GM12878 (cell line): ENCODE measurements around the gene GRIK2. TPM values are rescaled to one million over a fixed set of nuclear protein-coding genes. Genes with fewer than 3 reads are reported as not detected.

Experiments used
- ATAC-seq: fragments of 200-7000 bp; cut with Tn5 transposase; 3 replicates; pipeline ENCODE4 v1.9.1; 2020; ENCODE audit warnings: mild to moderate bottlenecking, moderate library complexity
- BruUV-seq: library from RNA; stranded (reverse); fragments of 400-500 nt; replicated peaks from 2 replicates; lab custom pipeline; 2021; lab: Mats Ljungman, UMichigan
- CTCF ChIA-PET: fragments of 300-600 bp; sonication (Branson Sonifier 250); formaldehyde crosslinking; extraction: SDS; loops from one replicate; lab custom pipeline; 2021; ENCODE audit warnings: inconsistent platforms; lab: Yijun Ruan, JAX
- POLR2A ChIA-PET: fragments of 350-600 bp; formaldehyde crosslinking; extraction: SDS; loops from one replicate; lab custom pipeline; 2021; ENCODE audit warnings: inconsistent platforms; lab: Charles Lee
- RAD21 ChIA-PET: fragments of 300-600 bp; sonication (Branson Sonifier 250); formaldehyde crosslinking; loops from one replicate; lab custom pipeline; 2023; ENCODE audit warnings: antibody characterized with exemption; ENCODE audit not compliant: unreplicated experiment; lab: Charles Lee
- SMC1A ChIA-PET: fragments of 300-600 bp; sonication (Branson Sonifier 250); formaldehyde crosslinking; loops from one replicate; lab custom pipeline; 2023; ENCODE audit not compliant: unreplicated experiment, uncharacterized antibody; lab: Charles Lee
- DNase-seq: peaks from one replicate; pipeline ENCODE4 v3.0.0-alpha.2; 2011; ENCODE audit warnings: low read depth, low spot score
- FAIRE-seq: peaks from 3 replicates; lab custom pipeline; 2011; peaks lifted over from hg19 to GRCh38; lab: Jason Lieb, UNC
- H2AFZ ChIP-seq: 2 replicates; pipeline ENCODE4 v1.6.0; 2011; ENCODE audit warnings: low read depth, low read length, control low read depth; ENCODE audit not compliant: control insufficient read depth
- H3K27ac ChIP-seq: 2 replicates; pipeline ENCODE4 v1.5.1; 2011; ENCODE audit warnings: control low read depth; ENCODE audit not compliant: control insufficient read depth, insufficient read depth
- H3K27me3 ChIP-seq, 2 experiments: replicated peaks in 1 of 2; 2 replicates each; pipeline versions ENCODE4 v1.6.0 to v1.6.1; 2011; ENCODE audit warnings: low read length in 1 of 2; ENCODE audit not compliant: control insufficient read depth in 2 of 2, insufficient read depth in 2 of 2
- H3K36me3 ChIP-seq, 2 experiments: 2 replicates each; pipeline ENCODE4 v1.5.1; 2011; ENCODE audit warnings: low read length in 1 of 2; ENCODE audit not compliant: control insufficient read depth in 2 of 2, insufficient read depth in 2 of 2
- H3K4me1 ChIP-seq: 2 replicates; pipeline ENCODE4 v1.6.1; 2011; ENCODE audit warnings: mild to moderate bottlenecking, low read length, moderate library complexity, mixed read lengths; ENCODE audit not compliant: control insufficient read depth, insufficient read depth
- H3K4me2 ChIP-seq: 2 replicates; pipeline ENCODE4 v1.6.0; 2011; ENCODE audit warnings: control low read depth; ENCODE audit not compliant: control insufficient read depth, insufficient read depth
- H3K4me3 ChIP-seq: fragments of 200-600 bp; sonication (generic); 2 replicates; pipeline ENCODE4 v1.5.1; 2016
- H3K79me2 ChIP-seq: 2 replicates; pipeline ENCODE4 v1.6.0; 2011; ENCODE audit warnings: low read length; ENCODE audit not compliant: control insufficient read depth, insufficient read depth
- H3K9ac ChIP-seq: 2 replicates; pipeline ENCODE4 v1.8.0; 2011; ENCODE audit warnings: low read length, control low read depth, mixed read lengths; ENCODE audit not compliant: control insufficient read depth, insufficient read depth
- H3K9me3 ChIP-seq: replicated peaks from 3 replicates; pipeline ENCODE4 v1.5.1; 2011; ENCODE audit warnings: mild to moderate bottlenecking, low read length; ENCODE audit not compliant: control insufficient read depth, insufficient read depth
- H4K20me1 ChIP-seq: 2 replicates; pipeline ENCODE4 v1.6.0; 2011; ENCODE audit not compliant: control insufficient read depth, insufficient read depth
- BCL11A ChIP-seq: IDR thresholded peaks from 2 replicates; pipeline ENCODE4 v1.6.1; 2011; ENCODE audit warnings: low read depth, low read length
- ETV6 ChIP-seq, 2 experiments: fragments of 450-650 bp in 1 of 2; IDR thresholded peaks in 1 of 2; conservative IDR thresholded peaks in 1 of 2; 2 replicates each; pipeline ENCODE4 v1.6.1; 2014; ENCODE audit warnings: antibody characterized with exemption in 1 of 2, borderline replicate concordance in 1 of 2, low read depth in 1 of 2, mild to moderate bottlenecking in 1 of 2, moderate library complexity in 1 of 2
- HCFC1 ChIP-seq: fragments of 150-350 bp; IDR thresholded peaks from 2 replicates; pipeline ENCODE4 v1.6.1; 2014; ENCODE audit warnings: low read length
- IRF4 ChIP-seq: IDR thresholded peaks from 2 replicates; pipeline ENCODE4 v1.6.1; 2011; ENCODE audit warnings: low read depth, low read length
- KDM1A ChIP-seq: fragments of 200-600 bp; sonication (generic); IDR thresholded peaks from 2 replicates; pipeline ENCODE4 v1.6.1; 2016; ENCODE audit warnings: borderline replicate concordance
- NFIC ChIP-seq: IDR thresholded peaks from 2 replicates; pipeline ENCODE4 v1.6.1; 2012; ENCODE audit warnings: low read depth, mild to moderate bottlenecking, inconsistent platforms, low read length, moderate library complexity
- RCOR1 ChIP-seq: conservative IDR thresholded peaks from 2 replicates; pipeline ENCODE4 v1.6.1; 2012; ENCODE audit warnings: low read depth, low read length, improper control_type of control experiment
- SIX5 ChIP-seq: IDR thresholded peaks from 2 replicates; pipeline ENCODE4 v1.6.1; 2011; ENCODE audit warnings: mild to moderate bottlenecking, low read depth, low read length, moderate library complexity; ENCODE audit not compliant: severe bottlenecking
- SMC3 ChIP-seq: IDR thresholded peaks from 2 replicates; pipeline ENCODE4 v1.6.1; 2011; ENCODE audit warnings: low read length, improper control_type of control experiment, borderline replicate concordance
- ZZZ3 ChIP-seq: IDR thresholded peaks from 2 replicates; pipeline ENCODE4 v1.6.1; 2011; ENCODE audit warnings: low read depth; ENCODE audit not compliant: control insufficient read depth, insufficient read length
- WGBS: methylation state at CpG from one replicate; pipeline ENCODE4 v1.1.6; 2016; ENCODE audit warnings: low lambda C conversion rate; ENCODE audit not compliant: insufficient replicate concordance, insufficient coverage; ENCODE audit errors: missing lambda C conversion rate; 5-methylcytosine and 5-hydroxymethylcytosine counted together
- in situ Hi-C: fragments of 300-500 bp; cut with MboI; formaldehyde crosslinking; loops from 9 replicates; pipeline ENCODE4 v1.14.3; 2018; ENCODE audit warnings: mixed read lengths
- intact Hi-C: fragments of 100-400 bp; cut with micrococcal nuclease; formaldehyde crosslinking; loops from one replicate; pipeline ENCODE4 v1.14.2; 2022; ENCODE audit not compliant: unreplicated experiment
- polyA plus RNA-seq, 11 experiments: library from polyadenylated mRNA; depleted of rRNA in 4 of 11; unstranded in 6 of 11; stranded (reverse) in 5 of 11; fragments of >200 nt; fragmentation: Nextera tagmentation in 4 of 11; fragmentation: Illumina TruSeq in 1 of 11; extraction: Ambion mirVana in 4 of 11; extraction: Trizol in 1 of 11; gene quantifications; 1 replicate in 1 of 11; 2 replicates in 10 of 11; pipeline versions ENCODE4 v1.2.1 to v1.2.3, GENCODE V29; 2011 to 2016; ENCODE audit warnings: inconsistent platforms in 2 of 11, missing spikeins in 2 of 11, low read depth in 1 of 11
- total RNA-seq, 4 experiments: library from RNA; depleted of rRNA in 3 of 4; stranded (reverse); fragments of >200 nt in 3 of 4; fragmentation: Illumina TruSeq in 1 of 4; extraction: Trizol in 1 of 4; gene quantifications; 2 replicates each; pipeline versions ENCODE4 v1.2.1 to v1.2.3, GENCODE V29; 2013 to 2021
- TF ChIP-seq, protein P1 (sequence below): IDR thresholded peaks from 2 replicates; pipeline ENCODE4 v1.6.1; 2012; ENCODE audit warnings: low read depth, low read length, improper control_type of control experiment
- TF ChIP-seq, protein P2 (sequence below): fragments of 450-650 bp; IDR thresholded peaks from 2 replicates; pipeline ENCODE4 v1.6.1; 2017; ENCODE audit warnings: mild to moderate bottlenecking, low read depth, inconsistent platforms; ENCODE audit not compliant: poor library complexity, severe bottlenecking

The GRIK2 gene
- total and polyA plus RNA-seq, 10 of the 15 experiments (the other 5 are each of a cell fraction or from before 2014, with no cell fraction given): not detected

DNA sequence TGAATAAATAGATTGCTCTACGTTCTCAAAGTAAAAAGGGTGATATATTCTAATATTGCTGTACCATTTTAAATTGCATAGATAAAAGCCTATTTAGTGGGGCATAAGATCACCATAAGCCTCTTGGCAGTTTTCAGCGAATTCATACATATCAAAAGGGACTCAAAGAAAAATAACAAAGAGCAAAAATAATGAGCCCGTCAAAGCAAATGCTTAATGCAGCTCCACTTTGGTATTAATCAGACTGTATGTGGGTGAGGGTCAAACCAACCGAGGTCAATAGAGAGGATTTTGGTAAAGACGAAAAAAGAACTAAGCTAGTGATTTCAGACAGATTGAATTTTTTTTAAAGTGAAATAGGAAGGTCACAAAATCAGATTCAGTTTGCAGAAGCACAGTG lies 598.8 kb downstream of the GRIK2 start:
- 21% methylated on average over 5 of the region's 5 CpGs for WGBS
- H3K79me2 ChIP-seq: no peaks in the 10 kb centered on the region
- CTCF ChIA-PET: no interaction called here
- H3K36me3 ChIP-seq: no peaks in the 10 kb centered on the region
- no peak overlapping the region for H3K9ac ChIP-seq
- no peaks in the 10 kb centered on the region for H3K9me3 ChIP-seq
- POLR2A ChIA-PET: no interaction called here
- no peak overlapping the region for H3K27ac ChIP-seq
- H3K4me3 ChIP-seq: no peak overlapping the region
- no peaks in the 10 kb centered on the region for H4K20me1 ChIP-seq
- in situ Hi-C loops (no loop called here), intact Hi-C loops (no loop called here)
- SMC1A ChIA-PET: interaction anchor here (1.4 kb wide), 1 partner anchor 12 kb away, joined by 7 read pairs; no protein-coding TSS in a partner anchor
- BruUV-seq: no TSS peak
- RAD21 ChIA-PET: no interaction called here
- no peaks in the 10 kb centered on the region for H3K27me3 ChIP-seq
- no peak overlapping the region for H3K4me2 ChIP-seq
- TF ChIP-seq HCFC1 (no peak), ZZZ3 (no peak), SMC3 (no peak), NFIC (no peak), ETV6 (conservative IDR thresholded peaks at IDR 0.05 in 1 of 2, IDR thresholded peaks at IDR 0.05 in 1 of 2; ENCODE audit: borderline replicate concordance in 1 of 2, low read depth in 1 of 2) (no peak), BCL11A (no peak), IRF4 (no peak), KDM1A (no peak), RCOR1 (no peak), SIX5 (no peak)
- TF ChIP-seq, protein P1, sequence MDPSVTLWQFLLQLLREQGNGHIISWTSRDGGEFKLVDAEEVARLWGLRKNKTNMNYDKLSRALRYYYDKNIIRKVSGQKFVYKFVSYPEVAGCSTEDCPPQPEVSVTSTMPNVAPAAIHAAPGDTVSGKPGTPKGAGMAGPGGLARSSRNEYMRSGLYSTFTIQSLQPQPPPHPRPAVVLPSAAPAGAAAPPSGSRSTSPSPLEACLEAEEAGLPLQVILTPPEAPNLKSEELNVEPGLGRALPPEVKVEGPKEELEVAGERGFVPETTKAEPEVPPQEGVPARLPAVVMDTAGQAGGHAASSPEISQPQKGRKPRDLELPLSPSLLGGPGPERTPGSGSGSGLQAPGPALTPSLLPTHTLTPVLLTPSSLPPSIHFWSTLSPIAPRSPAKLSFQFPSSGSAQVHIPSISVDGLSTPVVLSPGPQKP: no peak
- TF ChIP-seq, protein P2, sequence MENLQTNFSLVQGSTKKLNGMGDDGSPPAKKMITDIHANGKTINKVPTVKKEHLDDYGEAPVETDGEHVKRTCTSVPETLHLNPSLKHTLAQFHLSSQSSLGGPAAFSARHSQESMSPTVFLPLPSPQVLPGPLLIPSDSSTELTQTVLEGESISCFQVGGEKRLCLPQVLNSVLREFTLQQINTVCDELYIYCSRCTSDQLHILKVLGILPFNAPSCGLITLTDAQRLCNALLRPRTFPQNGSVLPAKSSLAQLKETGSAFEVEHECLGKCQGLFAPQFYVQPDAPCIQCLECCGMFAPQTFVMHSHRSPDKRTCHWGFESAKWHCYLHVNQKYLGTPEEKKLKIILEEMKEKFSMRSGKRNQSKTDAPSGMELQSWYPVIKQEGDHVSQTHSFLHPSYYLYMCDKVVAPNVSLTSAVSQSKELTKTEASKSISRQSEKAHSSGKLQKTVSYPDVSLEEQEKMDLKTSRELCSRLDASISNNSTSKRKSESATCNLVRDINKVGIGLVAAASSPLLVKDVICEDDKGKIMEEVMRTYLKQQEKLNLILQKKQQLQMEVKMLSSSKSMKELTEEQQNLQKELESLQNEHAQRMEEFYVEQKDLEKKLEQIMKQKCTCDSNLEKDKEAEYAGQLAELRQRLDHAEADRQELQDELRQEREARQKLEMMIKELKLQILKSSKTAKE: no peak
- no peak for ATAC-seq
- no peak for FAIRE-seq
- no peak overlapping the region for H2AFZ ChIP-seq
- no peaks in the 10 kb centered on the region for H3K4me1 ChIP-seq
- no peak for DNase-seq
